GM10266 (cell line): ENCODE results near the gene KLHL25.
A peak's percentile ranks its signal among the peaks of the same experiment; 100 is the strongest.

ENCODE experiments used
- DNase-seq: peaks from one replicate; pipeline ENCODE4 v3.0.0; 2012; ENCODE audit errors: extremely low spot score
- CTCF ChIP-seq: IDR thresholded peaks from 2 replicates; pipeline ENCODE4 v1.5.1; 2012; ENCODE audit warnings: mild to moderate bottlenecking, low read depth; ENCODE audit not compliant: control insufficient read depth, insufficient read depth; ENCODE audit errors: missing control alignments

The KLHL25 gene

GRCh38 chr15:85792102-85792731 lies 2.5 kb downstream of the KLHL25 start:
- TF ChIP-seq CTCF = no peak
- DNase-seq = no peak

DNA sequence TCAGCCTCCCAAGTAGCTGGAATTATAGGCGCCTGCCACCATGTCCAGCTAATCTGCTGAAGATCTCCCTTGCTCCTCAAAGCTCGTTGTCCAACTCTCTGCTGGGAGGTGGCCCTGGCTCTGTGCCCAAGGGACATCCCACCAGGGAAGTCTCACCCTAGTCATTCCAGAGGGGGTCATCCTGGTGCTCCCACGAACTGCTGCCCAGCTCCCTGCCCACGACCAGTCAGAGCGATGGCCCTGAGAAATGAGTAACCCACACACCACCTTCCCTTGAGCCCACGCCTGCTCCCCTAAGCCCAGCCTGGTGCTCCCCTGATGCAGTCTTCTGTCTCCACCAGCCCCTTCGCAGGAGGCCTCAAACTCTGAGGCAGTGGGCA lies 5.2 kb downstream of the KLHL25 start:
- no peak for TF ChIP-seq CTCF

GRCh38 chr15:85788771-85789495 lies 5.8 kb downstream of the KLHL25 start:
- no peak for DNase-seq
- TF ChIP-seq CTCF = no peak

More for the DNA sequence above, 5.2 kb downstream of the KLHL25 start:
- DNase-seq = no peak

DNA sequence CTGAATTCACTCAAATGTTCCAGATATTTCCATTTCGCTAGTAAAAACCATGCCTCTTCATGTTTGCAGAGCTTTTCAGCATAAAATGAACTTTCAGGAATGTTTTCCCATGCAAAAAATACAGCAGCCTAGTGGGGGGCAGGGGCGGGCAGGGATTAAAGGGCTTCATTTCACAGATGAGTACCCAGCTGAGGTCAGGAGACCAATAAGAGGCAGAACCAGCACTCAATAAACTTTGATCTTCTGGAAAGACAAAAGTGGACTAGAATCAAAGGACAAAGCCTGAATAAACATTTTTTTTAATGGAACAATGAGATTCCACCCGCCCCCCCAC lies 8.0 kb downstream of the KLHL25 start:
- DNase-seq = no peak
- no peak for TF ChIP-seq CTCF

GRCh38 chr15:85785887-85786780 lies 8.6 kb downstream of the KLHL25 start:
- no peak for DNase-seq
- no peak for TF ChIP-seq CTCF

- DNase-seq = peak; percentile 50
- no peak for TF ChIP-seq CTCF
Measured at GRCh38 chr15:85782064-85782463, 12.7 kb downstream of the KLHL25 start.
